GM19438 (cell line): ENCODE data around the gene SCML1.

Source experiments
- ATAC-seq: cut with Tn5 transposase; IDR thresholded peaks from one replicate; pipeline ENCODE4 v1.9.1; 2021; ENCODE audit warnings: low read depth; ENCODE audit not compliant: unreplicated experiment

Gene SCML1

GRCh38 chrX:17736856-17737709 is at the start of gene SCML1:
SCML1 (plus strand) TSS chrX:17737493; CDS start chrX:17744187, 6,694 bp downstream.
- ATAC-seq, result no peak

GRCh38 chrX:17687648-17688047 is 49.6 kb upstream of the SCML1 start:
- no peak for ATAC-seq

DNA sequence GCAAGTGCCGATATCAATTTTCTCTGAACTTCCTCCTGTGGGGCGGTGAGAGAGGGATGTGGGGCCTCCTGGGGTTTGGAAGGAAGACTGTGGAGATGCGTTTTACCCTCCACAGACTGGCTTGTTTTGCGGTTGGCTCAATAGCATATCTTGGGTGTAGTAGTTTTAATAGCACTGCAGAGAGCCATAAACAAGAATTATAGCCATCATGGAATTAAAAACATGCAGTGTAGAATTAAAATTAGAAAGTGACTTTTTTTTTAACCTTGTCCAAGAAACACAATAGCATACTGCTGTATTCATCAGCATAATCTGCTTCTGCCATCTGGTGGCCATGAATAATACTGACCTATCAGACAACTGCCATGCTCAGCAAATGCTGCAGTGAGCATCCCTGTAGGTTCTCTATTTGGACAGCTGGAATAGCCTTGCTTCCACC is 47.3 kb upstream of the SCML1 start:
- peak; percentile 67 for ATAC-seq

DNA sequence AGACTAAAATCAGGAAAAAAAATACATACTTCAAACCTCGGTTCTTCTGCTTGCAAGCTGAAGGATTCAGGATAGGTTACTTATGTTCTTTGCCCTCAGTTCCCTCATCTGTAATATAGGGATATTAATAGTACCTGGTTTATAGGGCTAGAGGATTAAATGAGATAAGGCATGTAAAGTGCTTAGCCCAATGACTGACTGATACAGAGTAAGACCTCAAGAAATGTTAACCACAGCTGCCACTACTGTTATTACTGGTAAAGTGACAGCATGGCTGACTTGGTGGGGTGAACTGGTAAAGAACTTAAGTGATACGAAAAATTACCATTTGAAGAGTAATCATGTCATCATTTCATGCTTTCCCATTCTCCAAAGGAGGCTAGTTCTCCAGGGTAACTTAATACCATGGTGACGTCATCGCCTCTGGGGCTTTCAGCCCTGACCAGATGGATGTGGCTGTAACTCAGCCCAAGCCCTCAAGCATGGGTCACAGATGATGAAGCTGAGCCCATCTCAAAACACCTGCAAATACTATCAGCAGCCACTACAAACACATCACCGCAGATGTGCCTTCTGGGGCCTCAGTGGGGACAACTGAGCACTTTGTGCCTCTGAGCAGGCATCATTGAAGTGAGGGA is 44.5 kb upstream of the SCML1 start:
- ATAC-seq, result no peak

GRCh38 chrX:17697191-17697590 is 40.1 kb upstream of the SCML1 start:
- no peak for ATAC-seq

DNA sequence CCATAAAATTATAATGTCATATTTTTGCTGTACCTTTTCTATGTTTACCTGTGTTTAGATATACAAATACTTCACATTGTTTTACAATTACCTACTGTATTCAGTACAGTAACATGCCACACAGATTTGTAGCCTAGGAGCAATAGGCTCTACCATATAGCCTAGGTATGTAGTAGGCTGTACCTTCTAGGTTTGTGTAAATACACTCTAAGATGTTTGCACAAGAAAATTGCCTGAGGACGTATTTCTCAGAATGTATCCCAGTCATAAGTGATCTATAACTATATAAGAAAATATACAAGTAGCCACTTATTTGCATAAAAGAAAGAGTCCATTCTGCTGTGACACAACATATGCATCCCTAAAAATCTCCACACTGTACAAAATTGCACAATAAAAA is 36.3 kb upstream of the SCML1 start:
- ATAC-seq, result no peak

GRCh38 chrX:17703201-17703600 is 34.1 kb upstream of the SCML1 start:
- no peak for ATAC-seq

DNA sequence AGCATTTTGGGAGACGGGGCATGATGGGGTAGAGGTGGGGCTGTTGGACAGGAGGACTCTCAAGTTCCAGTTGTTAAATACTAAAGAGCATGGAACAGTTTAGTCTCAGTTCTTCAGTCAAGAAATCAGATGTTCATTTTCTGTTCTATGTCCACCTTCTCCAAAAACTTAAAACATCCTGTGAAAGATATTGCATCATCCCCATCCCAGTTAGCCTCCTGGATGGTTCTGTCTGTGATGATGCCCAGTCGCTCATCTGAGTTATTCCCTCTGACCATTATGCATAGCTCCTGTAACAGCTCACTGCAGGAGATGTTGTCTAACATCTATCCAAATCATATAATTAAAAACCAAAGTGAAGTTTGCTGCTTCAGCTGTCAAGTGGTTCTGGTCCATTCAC is 32.1 kb upstream of the SCML1 start:
- no peak for ATAC-seq

DNA sequence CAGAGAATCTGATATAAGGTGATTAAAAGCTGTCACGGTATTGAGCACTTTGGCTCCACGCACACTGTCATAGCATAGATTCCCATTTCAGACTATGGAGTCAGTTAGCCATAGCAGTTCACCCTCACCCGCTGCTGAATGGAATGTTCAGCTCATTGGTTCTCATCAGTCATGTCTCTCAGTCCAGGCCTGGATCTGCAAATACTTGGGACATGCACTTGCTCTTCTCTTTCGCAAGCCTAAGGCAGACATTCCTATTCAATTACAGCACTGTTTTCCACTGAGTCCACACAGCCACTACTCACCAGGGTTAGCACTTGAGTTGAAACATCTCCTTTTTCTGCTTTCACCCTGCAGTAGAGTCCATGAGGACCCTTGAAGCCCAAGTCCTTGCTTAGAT is 30.6 kb upstream of the SCML1 start:
- ATAC-seq, result no peak

- ATAC-seq, result no peak
These were observed 29.6 kb upstream of the SCML1 start for GRCh38 chrX:17707731-17708130.

DNA sequence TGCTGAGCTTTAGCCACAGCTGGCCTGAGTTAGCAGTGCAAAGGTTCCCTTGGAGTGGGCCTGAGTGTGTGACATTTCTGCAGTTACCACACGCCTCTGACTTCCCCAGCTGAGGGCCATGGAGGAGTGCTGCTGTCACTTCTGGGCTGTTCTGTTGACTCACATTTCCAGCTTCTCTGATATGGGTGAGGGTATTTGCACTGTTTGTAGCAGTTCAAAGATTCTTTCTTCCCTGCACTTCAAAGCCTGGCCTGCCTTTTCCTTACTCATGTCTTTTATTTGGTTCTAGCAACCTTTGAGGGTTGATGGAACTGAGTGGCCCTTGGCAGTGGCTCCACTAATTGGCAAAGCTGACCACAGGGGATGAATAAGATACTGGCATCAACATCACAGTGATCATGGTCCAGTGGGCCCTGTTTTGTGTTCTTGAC is 26.4 kb upstream of the SCML1 start:
- no peak for ATAC-seq

DNA sequence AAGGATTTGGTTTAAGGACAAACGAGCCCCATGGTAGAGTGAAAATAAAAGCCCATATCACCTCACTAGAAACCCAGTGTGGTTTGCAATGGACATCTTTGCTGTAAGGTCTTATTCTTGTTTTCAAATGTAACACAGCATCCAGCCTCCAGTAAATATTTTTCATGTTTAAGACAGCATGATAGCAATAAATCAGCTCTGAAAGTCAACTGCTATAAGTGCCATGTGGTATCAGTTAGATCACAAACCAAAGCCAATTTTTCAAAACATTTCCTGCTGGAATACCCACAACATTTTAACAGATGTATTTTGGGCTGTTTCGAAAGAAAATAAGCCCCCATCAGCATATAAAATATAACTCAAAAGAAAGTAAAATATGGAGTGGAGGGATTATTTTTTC is 24.0 kb upstream of the SCML1 start:
- ATAC-seq, result no peak

DNA sequence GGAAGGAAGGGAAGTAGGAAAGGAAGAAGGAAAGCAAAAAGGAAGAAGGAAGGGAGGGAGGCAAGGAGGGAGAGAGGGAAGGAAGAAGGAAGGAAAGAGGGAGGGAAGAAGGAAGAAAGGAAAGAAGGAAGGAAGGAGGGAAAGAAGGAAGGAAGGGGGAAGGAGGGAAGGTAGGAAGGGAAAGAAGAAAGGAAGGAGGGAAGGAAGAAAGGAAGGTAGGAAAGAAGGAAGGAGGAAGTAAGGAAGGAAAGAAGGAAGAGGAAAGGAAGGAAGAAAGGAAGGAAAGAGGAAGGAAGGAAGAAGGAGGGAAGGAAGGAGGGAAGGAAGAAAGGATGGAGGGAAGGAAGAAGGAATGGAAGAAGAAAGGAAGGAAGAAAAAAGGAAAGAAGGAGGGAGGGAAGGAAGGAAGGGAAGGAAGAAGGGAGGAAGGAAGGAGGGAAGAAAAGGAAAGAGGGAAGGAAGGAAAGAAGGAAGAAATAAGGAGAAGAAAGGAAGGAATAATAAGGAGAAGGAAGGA is 18.6 kb upstream of the SCML1 start:
- no peak for ATAC-seq

- no peak for ATAC-seq
These were observed 17.6 kb upstream of the SCML1 start for GRCh38 chrX:17719711-17720110.

GRCh38 chrX:17721715-17722114 is 15.6 kb upstream of the SCML1 start:
- no peak for ATAC-seq

DNA sequence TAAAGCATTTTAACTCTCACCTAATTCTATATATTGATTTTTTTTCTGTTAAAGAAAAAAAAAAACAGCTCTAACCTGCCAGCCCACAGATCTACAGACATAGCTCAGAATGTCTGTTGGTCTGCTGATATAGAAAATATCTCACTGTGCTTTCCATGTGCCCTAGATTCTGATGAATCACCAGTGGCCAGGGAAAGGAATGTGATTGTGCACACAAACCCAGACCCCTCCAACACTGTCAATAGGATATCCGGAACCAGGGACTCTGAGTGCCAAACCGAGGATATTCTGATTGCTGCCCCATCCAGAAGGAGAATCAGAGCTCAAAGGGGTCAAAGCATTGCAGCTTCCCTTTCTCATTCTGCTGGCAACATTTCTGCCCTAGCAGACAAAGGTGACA is 12.1 kb upstream of the SCML1 start:
- no peak for ATAC-seq

DNA sequence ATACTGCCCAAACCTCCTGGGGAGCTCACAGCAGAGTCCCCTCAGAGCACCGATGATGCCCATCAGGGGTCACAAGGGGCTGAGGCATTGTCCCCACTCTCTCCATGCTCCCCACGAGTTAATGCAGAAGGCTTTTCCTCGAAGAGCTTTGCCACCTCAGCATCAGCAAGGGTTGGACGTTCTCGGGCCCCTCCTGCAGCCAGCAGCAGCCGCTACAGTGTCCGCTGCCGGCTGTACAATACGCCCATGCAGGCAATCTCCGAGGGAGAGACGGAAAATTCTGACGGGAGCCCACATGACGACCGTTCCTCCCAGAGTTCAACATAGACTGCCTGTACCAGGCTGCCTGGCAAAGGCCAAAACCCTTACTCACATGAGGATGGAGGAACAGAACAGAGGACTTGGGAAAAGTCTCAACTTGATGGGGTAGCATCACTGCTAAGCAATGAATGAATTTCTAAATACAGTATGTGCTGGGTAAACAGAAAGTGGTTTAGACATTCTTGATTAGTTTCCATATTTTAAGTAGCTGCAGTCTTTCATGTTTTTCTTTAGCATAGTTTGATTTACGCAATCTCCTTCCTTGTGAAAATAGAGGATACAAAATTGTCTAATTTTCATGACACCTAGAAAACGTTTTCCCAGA is 5.0 kb upstream of the SCML1 start:
- ATAC-seq, result no peak

DNA sequence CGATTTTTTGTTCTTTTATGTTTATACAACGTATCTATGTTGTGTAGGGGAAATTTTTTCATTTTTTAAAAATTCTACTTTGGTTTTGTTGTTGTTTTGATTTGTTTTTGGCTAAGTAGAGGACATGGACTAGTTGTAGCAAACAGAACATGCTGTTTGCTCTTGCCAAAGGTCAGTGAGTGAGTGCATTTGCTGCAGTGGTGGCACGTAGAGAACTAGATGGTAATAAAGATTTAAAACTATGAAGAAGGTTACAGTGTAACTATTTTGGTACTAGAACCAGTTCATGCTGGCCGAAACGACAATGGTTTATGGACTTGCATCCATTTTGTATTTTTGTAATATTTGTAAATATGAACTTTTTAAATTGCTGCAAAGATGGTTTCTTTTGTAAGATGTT is 1.9 kb upstream of the SCML1 start:
- no peak for ATAC-seq

DNA sequence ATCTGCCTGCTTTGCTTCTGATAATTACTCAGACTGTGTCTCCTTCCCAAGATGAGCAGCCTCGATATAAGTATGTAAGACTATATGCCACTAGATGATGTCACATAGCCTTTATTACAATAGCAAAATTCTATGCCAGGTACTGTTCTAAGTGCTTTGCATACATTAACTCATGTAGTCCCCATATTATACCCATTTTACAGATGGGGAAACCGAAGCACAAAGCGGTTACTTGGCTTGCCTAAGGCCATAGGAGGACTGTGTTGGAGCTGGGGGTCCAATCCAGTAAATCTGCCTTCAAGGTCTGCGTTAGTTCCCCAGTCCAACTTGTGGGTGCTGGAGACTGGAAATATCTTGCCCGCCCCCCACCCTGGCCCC is 826 bp upstream of the SCML1 start:
- no peak for ATAC-seq

DNA sequence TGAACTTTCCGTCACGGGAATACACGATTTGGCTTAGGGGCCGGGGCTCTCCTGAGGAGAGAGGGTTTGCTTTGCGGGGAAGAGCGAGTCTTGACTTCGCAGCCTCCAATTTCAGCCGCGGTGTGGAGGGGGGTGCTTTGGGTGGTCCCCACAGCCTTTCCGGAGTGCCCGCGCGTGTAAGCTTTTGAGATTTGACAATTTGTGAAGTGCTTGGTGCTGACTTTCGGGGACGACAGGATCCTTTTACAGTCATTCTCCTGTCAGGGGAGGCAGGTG is 355 bp downstream of the SCML1 start:
- ATAC-seq, result no peak

- no peak for ATAC-seq
These were observed 857 bp downstream of the SCML1 start for GRCh38 chrX:17737986-17738713.
